Measurements from ENCODE around the gene RPS15. TPM values are rescaled to one million over a fixed set of nuclear protein-coding genes. Genes with fewer than 3 reads are reported as not detected.

RPS15 gene
- total and polyA plus RNA-seq, 2 of the 13 experiments (the other 11 are each of a cell fraction or from before 2014, with no cell fraction given) = 695 to 1,411 TPM

DNA sequence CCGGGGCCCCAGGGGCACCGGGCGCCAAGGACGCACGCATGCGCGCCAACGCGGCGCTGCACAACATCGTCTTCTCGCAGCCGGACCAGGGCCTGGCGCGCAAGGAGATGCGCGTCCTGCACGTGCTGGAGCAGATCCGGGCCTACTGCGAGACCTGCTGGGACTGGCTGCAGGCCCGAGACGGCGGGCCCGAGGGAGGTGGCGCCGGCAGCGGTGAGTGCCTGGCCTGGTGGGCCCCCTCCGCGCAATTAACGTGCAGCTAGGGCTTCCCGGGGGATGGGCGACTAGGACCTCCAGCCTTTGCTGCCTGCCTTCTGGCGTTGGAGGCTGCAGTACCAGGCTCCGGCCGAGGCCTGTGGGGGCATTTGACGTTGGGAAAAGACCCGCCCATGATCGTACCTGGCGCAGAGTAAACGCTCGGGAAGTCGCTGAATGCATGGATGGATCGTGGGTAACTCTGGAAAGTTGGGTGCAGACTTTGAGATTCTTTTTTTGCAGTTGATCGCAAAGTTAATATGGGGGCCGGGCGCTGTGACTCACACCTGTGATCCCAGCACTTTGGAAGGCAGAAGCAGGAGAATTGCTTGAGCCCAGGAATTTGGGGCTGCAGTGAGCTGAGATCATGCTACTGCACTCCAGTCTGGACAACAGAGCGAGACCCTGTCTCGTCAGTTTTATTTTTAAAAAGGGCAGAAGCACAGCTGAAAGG is 19.0 kb downstream of the RPS15 start (continued):
- no peak for TF ChIP-seq XBP1 (CRISPR knock-in tag; IDR thresholded peaks at IDR 0.05)
- no peak for TF ChIP-seq SNRNP70 (IDR thresholded peaks at IDR 0.05; ENCODE audit: low read depth, low read length)
- TF ChIP-seq PAF1 (CRISPR knock-in tag; IDR thresholded peaks at IDR 0.05) = peak; percentile 12; the same call in 1 of the 2 replicates
- TF ChIP-seq ZNF614 (CRISPR knock-in tag; IDR thresholded peaks at IDR 0.05; ENCODE audit: borderline replicate concordance) = no peak
- no peak for TF ChIP-seq NKX3-1 (CRISPR knock-in tag; IDR thresholded peaks at IDR 0.05)
- no peak for TF ChIP-seq KDM5A (IDR thresholded peaks at IDR 0.05; ENCODE audit: borderline replicate concordance, low read length)
- TF ChIP-seq PCBP2 (optimal IDR thresholded peaks at IDR 0.05; ENCODE audit: low read depth, low read length, poor library complexity, severe bottlenecking) = no peak
- no peak for TF ChIP-seq ZFP1 (CRISPR knock-in tag; IDR thresholded peaks at IDR 0.05)
- TF ChIP-seq RNF2 (conservative IDR thresholded peaks at IDR 0.05; ENCODE audit: low read depth) = no peak
- TF ChIP-seq CHD2 (IDR thresholded peaks at IDR 0.05; ENCODE audit: low read depth, low read length) = no peak
- TF ChIP-seq ZNF44 (CRISPR knock-in tag; IDR thresholded peaks at IDR 0.05) = no peak
- no peak for TF ChIP-seq CREB1 (IDR thresholded peaks at IDR 0.05)
- TF ChIP-seq CREB1 (CRISPR knock-in tag; IDR thresholded peaks at IDR 0.05) = no peak
- TF ChIP-seq, protein P1, sequence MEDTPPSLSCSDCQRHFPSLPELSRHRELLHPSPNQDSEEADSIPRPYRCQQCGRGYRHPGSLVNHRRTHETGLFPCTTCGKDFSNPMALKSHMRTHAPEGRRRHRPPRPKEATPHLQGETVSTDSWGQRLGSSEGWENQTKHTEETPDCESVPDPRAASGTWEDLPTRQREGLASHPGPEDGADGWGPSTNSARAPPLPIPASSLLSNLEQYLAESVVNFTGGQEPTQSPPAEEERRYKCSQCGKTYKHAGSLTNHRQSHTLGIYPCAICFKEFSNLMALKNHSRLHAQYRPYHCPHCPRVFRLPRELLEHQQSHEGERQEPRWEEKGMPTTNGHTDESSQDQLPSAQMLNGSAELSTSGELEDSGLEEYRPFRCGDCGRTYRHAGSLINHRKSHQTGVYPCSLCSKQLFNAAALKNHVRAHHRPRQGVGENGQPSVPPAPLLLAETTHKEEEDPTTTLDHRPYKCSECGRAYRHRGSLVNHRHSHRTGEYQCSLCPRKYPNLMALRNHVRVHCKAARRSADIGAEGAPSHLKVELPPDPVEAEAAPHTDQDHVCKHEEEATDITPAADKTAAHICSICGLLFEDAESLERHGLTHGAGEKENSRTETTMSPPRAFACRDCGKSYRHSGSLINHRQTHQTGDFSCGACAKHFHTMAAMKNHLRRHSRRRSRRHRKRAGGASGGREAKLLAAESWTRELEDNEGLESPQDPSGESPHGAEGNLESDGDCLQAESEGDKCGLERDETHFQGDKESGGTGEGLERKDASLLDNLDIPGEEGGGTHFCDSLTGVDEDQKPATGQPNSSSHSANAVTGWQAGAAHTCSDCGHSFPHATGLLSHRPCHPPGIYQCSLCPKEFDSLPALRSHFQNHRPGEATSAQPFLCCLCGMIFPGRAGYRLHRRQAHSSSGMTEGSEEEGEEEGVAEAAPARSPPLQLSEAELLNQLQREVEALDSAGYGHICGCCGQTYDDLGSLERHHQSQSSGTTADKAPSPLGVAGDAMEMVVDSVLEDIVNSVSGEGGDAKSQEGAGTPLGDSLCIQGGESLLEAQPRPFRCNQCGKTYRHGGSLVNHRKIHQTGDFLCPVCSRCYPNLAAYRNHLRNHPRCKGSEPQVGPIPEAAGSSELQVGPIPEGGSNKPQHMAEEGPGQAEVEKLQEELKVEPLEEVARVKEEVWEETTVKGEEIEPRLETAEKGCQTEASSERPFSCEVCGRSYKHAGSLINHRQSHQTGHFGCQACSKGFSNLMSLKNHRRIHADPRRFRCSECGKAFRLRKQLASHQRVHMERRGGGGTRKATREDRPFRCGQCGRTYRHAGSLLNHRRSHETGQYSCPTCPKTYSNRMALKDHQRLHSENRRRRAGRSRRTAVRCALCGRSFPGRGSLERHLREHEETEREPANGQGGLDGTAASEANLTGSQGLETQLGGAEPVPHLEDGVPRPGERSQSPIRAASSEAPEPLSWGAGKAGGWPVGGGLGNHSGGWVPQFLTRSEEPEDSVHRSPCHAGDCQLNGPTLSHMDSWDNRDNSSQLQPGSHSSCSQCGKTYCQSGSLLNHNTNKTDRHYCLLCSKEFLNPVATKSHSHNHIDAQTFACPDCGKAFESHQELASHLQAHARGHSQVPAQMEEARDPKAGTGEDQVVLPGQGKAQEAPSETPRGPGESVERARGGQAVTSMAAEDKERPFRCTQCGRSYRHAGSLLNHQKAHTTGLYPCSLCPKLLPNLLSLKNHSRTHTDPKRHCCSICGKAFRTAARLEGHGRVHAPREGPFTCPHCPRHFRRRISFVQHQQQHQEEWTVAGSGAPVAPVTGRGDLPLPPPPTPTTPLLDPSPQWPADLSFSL (CRISPR knock-in tag; IDR thresholded peaks at IDR 0.05) = no peak
- TF ChIP-seq MED8 (CRISPR knock-in tag; IDR thresholded peaks at IDR 0.05; ENCODE audit: insufficient replicate concordance) = no peak
- TF ChIP-seq TERF1 (CRISPR knock-in tag; IDR thresholded peaks at IDR 0.05) = no peak
- TF ChIP-seq TCF12 (IDR thresholded peaks at IDR 0.05) = no peak
- TF ChIP-seq TCF12 (CRISPR knock-in tag; IDR thresholded peaks at IDR 0.05) = no peak
- TF ChIP-seq, protein P2, sequence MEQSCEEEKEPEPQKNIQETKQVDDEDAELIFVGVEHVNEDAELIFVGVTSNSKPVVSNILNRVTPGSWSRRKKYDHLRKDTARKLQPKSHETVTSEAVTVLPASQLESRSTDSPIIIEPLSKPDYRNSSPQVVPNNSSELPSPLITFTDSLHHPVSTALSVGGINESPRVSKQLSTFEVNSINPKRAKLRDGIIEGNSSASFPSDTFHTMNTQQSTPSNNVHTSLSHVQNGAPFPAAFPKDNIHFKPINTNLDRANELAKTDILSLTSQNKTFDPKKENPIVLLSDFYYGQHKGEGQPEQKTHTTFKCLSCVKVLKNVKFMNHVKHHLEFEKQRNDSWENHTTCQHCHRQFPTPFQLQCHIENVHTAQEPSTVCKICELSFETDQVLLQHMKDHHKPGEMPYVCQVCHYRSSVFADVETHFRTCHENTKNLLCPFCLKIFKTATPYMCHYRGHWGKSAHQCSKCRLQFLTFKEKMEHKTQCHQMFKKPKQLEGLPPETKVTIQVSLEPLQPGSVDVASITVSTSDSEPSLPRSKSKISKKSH (CRISPR knock-in tag; IDR thresholded peaks at IDR 0.05; ENCODE audit: borderline replicate concordance) = no peak
- no peak for TF ChIP-seq NR2F2 (IDR thresholded peaks at IDR 0.05; ENCODE audit: borderline replicate concordance, low read depth)
- TF ChIP-seq ZNF747 (CRISPR knock-in tag; IDR thresholded peaks at IDR 0.05; ENCODE audit: borderline replicate concordance) = no peak
- no peak for TF ChIP-seq ASH2L (IDR thresholded peaks at IDR 0.05; ENCODE audit: insufficient read length, low read depth, low read length)
- TF ChIP-seq LCORL (IDR thresholded peaks at IDR 0.05) = no peak
- TF ChIP-seq LCORL (CRISPR knock-in tag; IDR thresholded peaks at IDR 0.05) = no peak
